GM21367 (cell line): ENCODE results near the gene AMH.

Source experiments
- ATAC-seq: cut with Tn5 transposase; IDR thresholded peaks from one replicate; pipeline ENCODE4 v1.9.1; 2021; ENCODE audit not compliant: unreplicated experiment

The AMH gene

GRCh38 chr19:2282862-2283237, 33.7 kb downstream of the AMH start:
- no peak for ATAC-seq

- no peak for ATAC-seq
These were observed 34.8 kb downstream of the AMH start for GRCh38 chr19:2283835-2284507.

- ATAC-seq = no peak
These were observed 37.4 kb downstream of the AMH start for GRCh38 chr19:2286402-2287140.

- ATAC-seq = no peak
These were observed 38.6 kb downstream of the AMH start for GRCh38 chr19:2287585-2288337.

GRCh38 chr19:2288338-2288817, 39.3 kb downstream of the AMH start:
- ATAC-seq = no peak

GRCh38 chr19:2288818-2289713, 39.9 kb downstream of the AMH start:
- no peak for ATAC-seq

GRCh38 chr19:2289714-2290435, 40.8 kb downstream of the AMH start:
- no peak for ATAC-seq

- no peak for ATAC-seq
These were observed 41.5 kb downstream of the AMH start for GRCh38 chr19:2290441-2291184.

- no peak for ATAC-seq
These were observed 42.1 kb downstream of the AMH start for GRCh38 chr19:2291185-2291751.

- ATAC-seq = no peak
These were observed 45.7 kb downstream of the AMH start for GRCh38 chr19:2294687-2295335.

- ATAC-seq = no peak
These were observed 47.0 kb downstream of the AMH start for GRCh38 chr19:2296141-2296540.

- no peak for ATAC-seq
These were observed 51.4 kb downstream of the AMH start for GRCh38 chr19:2300533-2300932.
